CD4-positive, alpha-beta T cell treated with Interleukin-6 for 4 hours (primary cell): Measurements from ENCODE around the gene TBC1D26.
"Not testable (repeated sequence)": the region's sequence is repeated elsewhere in the genome, so short reads cannot be mapped to it uniquely, and the experiment has no call there.

Experiments used
- DNase-seq: peaks from one replicate; pipeline ENCODE4 v3.0.0-alpha.2; 2020; ENCODE audit warnings: mixed read lengths

The TBC1D26 gene

GRCh38 chr17:15731900-15732299 lies at the start of gene TBC1D26:
Gene TBC1D26 (plus strand): TSS chr17:15732283. CDS start chr17:15735349, 3,066 bp downstream.
- DNase-seq: not testable (repeated sequence)

GRCh38 chr17:15683135-15683534 lies 48.9 kb upstream of the TBC1D26 start:
- DNase-seq: not testable (repeated sequence)

- peak; percentile 81 for DNase-seq
These were observed 48.1 kb upstream of the TBC1D26 start, which contains the start of gene TRIM16 for GRCh38 chr17:15683824-15684478. Gene TRIM16 (minus strand): TSS chr17:15684311. CDS start chr17:15651609, 32,702 bp downstream.

- not testable (repeated sequence) for DNase-seq
These were observed 44.6 kb upstream of the TBC1D26 start for GRCh38 chr17:15687494-15687893.

- DNase-seq: not testable (repeated sequence)
These were observed 33.1 kb upstream of the TBC1D26 start for GRCh38 chr17:15698967-15699366.

- peak; percentile 95 for DNase-seq
These were observed 32.6 kb upstream of the TBC1D26 start, which contains the start of gene ZNF286A for GRCh38 chr17:15699413-15699924. Gene ZNF286A (plus strand): TSS chr17:15699752. CDS start chr17:15700330, 578 bp downstream.

GRCh38 chr17:15699937-15700336 lies 32.1 kb upstream of the TBC1D26 start:
- not testable (repeated sequence) for DNase-seq

- DNase-seq: not testable (repeated sequence)
These were observed 27.8 kb upstream of the TBC1D26 start for GRCh38 chr17:15704239-15704638.

- not testable (repeated sequence) for DNase-seq
These were observed 27.3 kb upstream of the TBC1D26 start for GRCh38 chr17:15704813-15705212.

GRCh38 chr17:15708879-15709278 lies 23.2 kb upstream of the TBC1D26 start:
- not testable (repeated sequence) for DNase-seq

GRCh38 chr17:15716601-15717563 lies 15.2 kb upstream of the TBC1D26 start:
- DNase-seq: not testable (repeated sequence)

- DNase-seq: not testable (repeated sequence)
These were observed 1.5 kb upstream of the TBC1D26 start for GRCh38 chr17:15730535-15730934.

GRCh38 chr17:15733174-15733789 lies 1.2 kb downstream of the TBC1D26 start:
- DNase-seq: not testable (repeated sequence)

GRCh38 chr17:15736578-15736977 lies 4.5 kb downstream of the TBC1D26 start:
- not testable (repeated sequence) for DNase-seq

- no peak for DNase-seq
These were observed 6.0 kb downstream of the TBC1D26 start for GRCh38 chr17:15738066-15738465.

- DNase-seq: not testable (repeated sequence)
These were observed 7.2 kb downstream of the TBC1D26 start for GRCh38 chr17:15739259-15739658.

- not testable (repeated sequence) for DNase-seq
These were observed 8.0 kb downstream of the TBC1D26 start for GRCh38 chr17:15740041-15740440.

- no peak for DNase-seq
These were observed 8.6 kb downstream of the TBC1D26 start for GRCh38 chr17:15740570-15741120.

- no peak for DNase-seq
These were observed 9.5 kb downstream of the TBC1D26 start for GRCh38 chr17:15741624-15742023.

GRCh38 chr17:15742051-15742795 lies 10.1 kb downstream of the TBC1D26 start:
- no peak for DNase-seq

- DNase-seq: no peak
These were observed 10.8 kb downstream of the TBC1D26 start for GRCh38 chr17:15742921-15743320.
